WTC11 (cell line): ENCODE data around the gene KCNA2. TPM values are rescaled to one million over a fixed set of nuclear protein-coding genes. Genes with fewer than 3 reads are reported as not detected.

Experiments
- ATAC-seq: fragments of 200-7000 bp; cut with Tn5 transposase; 2 replicates; pipeline ENCODE4 v1.10.0; 2021; ENCODE audit warnings: mild to moderate bottlenecking, moderate library complexity
- CTCF ChIA-PET: fragments of 300-600 bp; sonication (Branson Sonifier 250); formaldehyde crosslinking; loops from one replicate; lab custom pipeline; 2021; ENCODE audit warnings: antibody characterized with exemption; lab: Charles Lee
- POLR2A ChIA-PET: fragments of 350-600 bp; sonication (Branson Sonifier 250); formaldehyde crosslinking; loops from one replicate; lab custom pipeline; 2021; ENCODE audit warnings: antibody characterized with exemption; lab: Charles Lee
- DNase-seq: peaks from one replicate; pipeline ENCODE4 v3.0.0; 2021; ENCODE audit warnings: low spot score
- H3K27ac Mint-ChIP-seq: 2 replicates; pipeline ENCODE4 v1.8.0; 2021; ENCODE audit warnings: mixed read lengths
- H3K27me3 Mint-ChIP-seq: 2 replicates; pipeline ENCODE4 v1.8.0; 2021; ENCODE audit warnings: low read depth, mild to moderate bottlenecking, moderate library complexity, mixed read lengths
- H3K36me3 Mint-ChIP-seq: 2 replicates; pipeline ENCODE4 v1.8.0; 2021; ENCODE audit warnings: mixed read lengths
- H3K4me1 Mint-ChIP-seq: 2 replicates; pipeline ENCODE4 v1.8.0; 2022; ENCODE audit warnings: mixed read lengths
- H3K4me3 Mint-ChIP-seq: 2 replicates; pipeline ENCODE4 v1.8.0; 2021; ENCODE audit warnings: mild to moderate bottlenecking, moderate library complexity, mixed read lengths
- H3K9me3 Mint-ChIP-seq: 2 replicates; pipeline ENCODE4 v1.8.0; 2021; ENCODE audit warnings: mixed read lengths
- ARID4B ChIP-seq: sonication (generic); formaldehyde crosslinking; IDR thresholded peaks from 2 replicates; pipeline ENCODE4 v1.8.0; 2023; ENCODE audit warnings: missing genetic modification reagents, mild to moderate bottlenecking, borderline replicate concordance
- ELF4 ChIP-seq: sonication (generic); formaldehyde crosslinking; IDR thresholded peaks from 2 replicates; pipeline ENCODE4 v1.8.1; 2022; ENCODE audit warnings: low read depth, mild to moderate bottlenecking, moderate library complexity, missing genetic modification reagents
- ETV6 ChIP-seq: sonication (generic); formaldehyde crosslinking; IDR thresholded peaks from 2 replicates; pipeline ENCODE4 v1.8.1; 2022; ENCODE audit warnings: mild to moderate bottlenecking, missing genetic modification reagents
- IRF2 ChIP-seq: sonication (generic); formaldehyde crosslinking; IDR thresholded peaks from 2 replicates; pipeline ENCODE4 v1.8.0; 2022; ENCODE audit warnings: low read depth, missing genetic modification reagents, borderline replicate concordance
- JAZF1 ChIP-seq: fragments of 250-450 bp; sonication (Bioruptor Pico); IDR thresholded peaks from 2 replicates; pipeline ENCODE4 v1.9.0; 2021; ENCODE audit warnings: moderate library complexity, mild to moderate bottlenecking, inconsistent platforms
- JUN ChIP-seq: sonication (generic); formaldehyde crosslinking; IDR thresholded peaks from 2 replicates; pipeline ENCODE4 v1.8.0; 2023; ENCODE audit warnings: mild to moderate bottlenecking, missing genetic modification reagents
- MXD4 ChIP-seq: fragments of 250-450 bp; sonication (Bioruptor Pico); IDR thresholded peaks from 2 replicates; pipeline ENCODE4 v1.8.0; 2021; ENCODE audit warnings: mild to moderate bottlenecking, moderate library complexity, borderline replicate concordance
- NFATC4 ChIP-seq: fragments of 250-450 bp; sonication (Bioruptor Pico); IDR thresholded peaks from 2 replicates; pipeline ENCODE4 v1.9.0; 2021; ENCODE audit warnings: mild to moderate bottlenecking
- NR2C2 ChIP-seq: sonication (generic); formaldehyde crosslinking; IDR thresholded peaks from 2 replicates; pipeline ENCODE4 v1.8.0; 2022; ENCODE audit warnings: mild to moderate bottlenecking, missing genetic modification reagents
- PRRX2 ChIP-seq: fragments of 250-450 bp; sonication (Bioruptor Pico); IDR thresholded peaks from 2 replicates; pipeline ENCODE4 v1.8.0; 2021; ENCODE audit warnings: mild to moderate bottlenecking
- SOX15 ChIP-seq: fragments of 250-450 bp; sonication (Bioruptor Pico); IDR thresholded peaks from 2 replicates; pipeline ENCODE4 v1.9.0; 2021; ENCODE audit warnings: mild to moderate bottlenecking
- TP53 ChIP-seq: sonication (generic); formaldehyde crosslinking; IDR thresholded peaks from 2 replicates; pipeline ENCODE4 v1.8.1; 2023; ENCODE audit warnings: mild to moderate bottlenecking, missing genetic modification reagents
- ZBTB43 ChIP-seq: sonication (generic); formaldehyde crosslinking; IDR thresholded peaks from 2 replicates; pipeline ENCODE4 v1.8.1; 2023; ENCODE audit warnings: mild to moderate bottlenecking, missing genetic modification reagents
- ZNF138 ChIP-seq: sonication (generic); formaldehyde crosslinking; conservative IDR thresholded peaks from 2 replicates; pipeline ENCODE4 v1.8.1; 2022; ENCODE audit warnings: mild to moderate bottlenecking, moderate library complexity, missing genetic modification reagents
- total RNA-seq: library from RNA; stranded (reverse); gene quantifications from 3 replicates; pipeline ENCODE4 v1.2.3, GENCODE V29; 2021
- TF ChIP-seq, protein P1 (sequence below): fragments of 250-450 bp; sonication (Bioruptor Pico); IDR thresholded peaks from 2 replicates; pipeline ENCODE4 v1.9.0; 2021; ENCODE audit warnings: mild to moderate bottlenecking
- TF ChIP-seq, protein P2 (sequence below): sonication (generic); formaldehyde crosslinking; IDR thresholded peaks from 2 replicates; pipeline ENCODE4 v1.8.1; 2022; ENCODE audit warnings: mild to moderate bottlenecking, missing genetic modification reagents, moderate library complexity, borderline replicate concordance
- TF ChIP-seq, protein P3 (sequence below): sonication (generic); formaldehyde crosslinking; IDR thresholded peaks from 2 replicates; pipeline ENCODE4 v1.8.1; 2022; ENCODE audit warnings: mild to moderate bottlenecking, moderate library complexity, missing genetic modification reagents

KCNA2 gene
- total RNA-seq, 1 experiment from 2014 or later = 0.50 TPM

GRCh38 chr1:110565565-110565964 lies 40.6 kb downstream of the KCNA2 start:
- H3K27me3 Mint-ChIP-seq = peaks cover 21% of the 10 kb centered on the region
- DNase-seq = no peak
- ChIA-PET POLR2A (interaction anchor here (0.7 kb wide), 1 partner anchor 37 kb away, joined by 4 read pairs; no protein-coding TSS in a partner anchor), CTCF (interaction anchor here (1.0 to 3.0 kb wide), 4 partner anchors 10 to 200 kb away, joined by 3 to 12 read pairs (median 5); no protein-coding TSS in a partner anchor)
- H3K4me3 Mint-ChIP-seq = no peak overlapping the region
- H3K9me3 Mint-ChIP-seq = no peaks in the 10 kb centered on the region
- peak; percentile 67 for ATAC-seq
- H3K27ac Mint-ChIP-seq = no peak overlapping the region
- peaks cover 10% of the 10 kb centered on the region for H3K4me1 Mint-ChIP-seq
- H3K36me3 Mint-ChIP-seq = no peaks in the 10 kb centered on the region
- no peak for TF ChIP-seq IRF2 (CRISPR knock-in tag)
- TF ChIP-seq PRRX2 = no peak
- TF ChIP-seq SOX15 = no peak
- TF ChIP-seq JAZF1 (CRISPR knock-in tag) = no peak
- TF ChIP-seq NR2C2 (CRISPR knock-in tag) = no peak
- TF ChIP-seq NFATC4 = no peak
- TF ChIP-seq ZBTB43 (CRISPR knock-in tag) = no peak
- TF ChIP-seq ELF4 (CRISPR knock-in tag) = no peak
- TF ChIP-seq, protein P1, sequence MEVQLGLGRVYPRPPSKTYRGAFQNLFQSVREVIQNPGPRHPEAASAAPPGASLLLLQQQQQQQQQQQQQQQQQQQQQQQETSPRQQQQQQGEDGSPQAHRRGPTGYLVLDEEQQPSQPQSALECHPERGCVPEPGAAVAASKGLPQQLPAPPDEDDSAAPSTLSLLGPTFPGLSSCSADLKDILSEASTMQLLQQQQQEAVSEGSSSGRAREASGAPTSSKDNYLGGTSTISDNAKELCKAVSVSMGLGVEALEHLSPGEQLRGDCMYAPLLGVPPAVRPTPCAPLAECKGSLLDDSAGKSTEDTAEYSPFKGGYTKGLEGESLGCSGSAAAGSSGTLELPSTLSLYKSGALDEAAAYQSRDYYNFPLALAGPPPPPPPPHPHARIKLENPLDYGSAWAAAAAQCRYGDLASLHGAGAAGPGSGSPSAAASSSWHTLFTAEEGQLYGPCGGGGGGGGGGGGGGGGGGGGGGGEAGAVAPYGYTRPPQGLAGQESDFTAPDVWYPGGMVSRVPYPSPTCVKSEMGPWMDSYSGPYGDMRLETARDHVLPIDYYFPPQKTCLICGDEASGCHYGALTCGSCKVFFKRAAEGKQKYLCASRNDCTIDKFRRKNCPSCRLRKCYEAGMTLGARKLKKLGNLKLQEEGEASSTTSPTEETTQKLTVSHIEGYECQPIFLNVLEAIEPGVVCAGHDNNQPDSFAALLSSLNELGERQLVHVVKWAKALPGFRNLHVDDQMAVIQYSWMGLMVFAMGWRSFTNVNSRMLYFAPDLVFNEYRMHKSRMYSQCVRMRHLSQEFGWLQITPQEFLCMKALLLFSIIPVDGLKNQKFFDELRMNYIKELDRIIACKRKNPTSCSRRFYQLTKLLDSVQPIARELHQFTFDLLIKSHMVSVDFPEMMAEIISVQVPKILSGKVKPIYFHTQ (CRISPR knock-in tag) = no peak
- no peak for TF ChIP-seq TP53
- TF ChIP-seq JUN = no peak
- TF ChIP-seq ETV6 (CRISPR knock-in tag) = no peak
- TF ChIP-seq, protein P2, sequence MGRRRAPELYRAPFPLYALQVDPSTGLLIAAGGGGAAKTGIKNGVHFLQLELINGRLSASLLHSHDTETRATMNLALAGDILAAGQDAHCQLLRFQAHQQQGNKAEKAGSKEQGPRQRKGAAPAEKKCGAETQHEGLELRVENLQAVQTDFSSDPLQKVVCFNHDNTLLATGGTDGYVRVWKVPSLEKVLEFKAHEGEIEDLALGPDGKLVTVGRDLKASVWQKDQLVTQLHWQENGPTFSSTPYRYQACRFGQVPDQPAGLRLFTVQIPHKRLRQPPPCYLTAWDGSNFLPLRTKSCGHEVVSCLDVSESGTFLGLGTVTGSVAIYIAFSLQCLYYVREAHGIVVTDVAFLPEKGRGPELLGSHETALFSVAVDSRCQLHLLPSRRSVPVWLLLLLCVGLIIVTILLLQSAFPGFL = no peak
- no peak for TF ChIP-seq MXD4 (CRISPR knock-in tag)
- TF ChIP-seq, protein P3, sequence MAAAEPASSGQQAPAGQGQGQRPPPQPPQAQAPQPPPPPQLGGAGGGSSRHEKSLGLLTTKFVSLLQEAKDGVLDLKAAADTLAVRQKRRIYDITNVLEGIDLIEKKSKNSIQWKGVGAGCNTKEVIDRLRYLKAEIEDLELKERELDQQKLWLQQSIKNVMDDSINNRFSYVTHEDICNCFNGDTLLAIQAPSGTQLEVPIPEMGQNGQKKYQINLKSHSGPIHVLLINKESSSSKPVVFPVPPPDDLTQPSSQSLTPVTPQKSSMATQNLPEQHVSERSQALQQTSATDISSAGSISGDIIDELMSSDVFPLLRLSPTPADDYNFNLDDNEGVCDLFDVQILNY (CRISPR knock-in tag) = no peak
- TF ChIP-seq ARID4B = no peak
- no peak for TF ChIP-seq ZNF138 (CRISPR knock-in tag)
- TF ChIP-seq, all 79 proteins: peak for 0
